Astrocyte (in vitro differentiated cells and primary cell): ENCODE data around the gene CXCR4. TPM values are rescaled to one million over a fixed set of nuclear protein-coding genes. Genes with fewer than 3 reads are reported as not detected.

Experiments
- DNase-seq: peaks from one replicate; pipeline ENCODE4 v3.0.0-alpha.2; 2010; ENCODE audit warnings: low read depth
- FAIRE-seq: peaks from 2 replicates; lab custom pipeline; 2011; peaks lifted over from hg19 to GRCh38; lab: Jason Lieb, UNC
- H2AFZ ChIP-seq: 2 replicates; pipeline ENCODE4 v1.6.0; 2012; ENCODE audit warnings: low read depth, low read length, inconsistent platforms
- H3K27ac ChIP-seq: 2 replicates; pipeline ENCODE4 v1.5.1; 2011; ENCODE audit warnings: low read depth, low read length, inconsistent platforms
- H3K27me3 ChIP-seq: 2 replicates; pipeline ENCODE4 v1.6.0; 2011; ENCODE audit warnings: low read length, inconsistent platforms; ENCODE audit not compliant: insufficient read depth
- H3K36me3 ChIP-seq: 2 replicates; pipeline ENCODE4 v1.5.1; 2011; ENCODE audit warnings: low read length, inconsistent platforms; ENCODE audit not compliant: insufficient read depth
- H3K4me1 ChIP-seq: 2 replicates; pipeline ENCODE4 v1.5.1; 2011; ENCODE audit warnings: low read length, inconsistent platforms; ENCODE audit not compliant: insufficient read depth
- H3K4me2 ChIP-seq: 2 replicates; pipeline ENCODE4 v1.6.0; 2012; ENCODE audit warnings: low read length, inconsistent platforms
- H3K4me3 ChIP-seq: 2 replicates; pipeline ENCODE4 v1.5.1; 2011; ENCODE audit warnings: low read depth, mild to moderate bottlenecking, low read length, inconsistent platforms; ENCODE audit not compliant: insufficient read depth
- H3K79me2 ChIP-seq: 2 replicates; pipeline ENCODE4 v1.6.0; 2012; ENCODE audit warnings: mild to moderate bottlenecking, low read length, inconsistent platforms; ENCODE audit not compliant: insufficient read depth
- H3K9ac ChIP-seq: 2 replicates; pipeline ENCODE4 v1.6.0; 2012; ENCODE audit warnings: mild to moderate bottlenecking, low read length, inconsistent platforms
- H3K9me3 ChIP-seq: 2 replicates; pipeline ENCODE4 v1.5.1; 2012; ENCODE audit warnings: low read depth, mild to moderate bottlenecking, low read length, inconsistent platforms; ENCODE audit not compliant: insufficient read depth
- H4K20me1 ChIP-seq: 2 replicates; pipeline ENCODE4 v1.6.0; 2012; ENCODE audit warnings: low read length, inconsistent platforms; ENCODE audit not compliant: insufficient read depth
- H3K27ac Mint-ChIP-seq: one replicate; pipeline ENCODE4 v1.8.0; 2021; ENCODE audit warnings: mild to moderate bottlenecking, mixed read lengths; ENCODE audit not compliant: unreplicated experiment
- H3K27me3 Mint-ChIP-seq: one replicate; pipeline ENCODE4 v1.8.0; 2021; ENCODE audit warnings: low read depth, mixed read lengths; ENCODE audit not compliant: unreplicated experiment
- H3K36me3 Mint-ChIP-seq: one replicate; pipeline ENCODE4 v1.8.0; 2021; ENCODE audit warnings: low read depth, mixed read lengths; ENCODE audit not compliant: unreplicated experiment
- H3K4me1 Mint-ChIP-seq: one replicate; pipeline ENCODE4 v1.8.0; 2021; ENCODE audit warnings: low read depth, mixed read lengths; ENCODE audit not compliant: unreplicated experiment
- H3K4me3 Mint-ChIP-seq: one replicate; pipeline ENCODE4 v1.8.0; 2021; ENCODE audit warnings: mild to moderate bottlenecking, moderate library complexity, mixed read lengths; ENCODE audit not compliant: unreplicated experiment
- H3K9me3 Mint-ChIP-seq: one replicate; pipeline ENCODE4 v1.8.0; 2021; ENCODE audit warnings: mild to moderate bottlenecking, mixed read lengths; ENCODE audit not compliant: unreplicated experiment
- EZH2 ChIP-seq: IDR thresholded peaks from 2 replicates; pipeline ENCODE4 v1.6.1; 2012; ENCODE audit warnings: mild to moderate bottlenecking, low read length, inconsistent platforms; ENCODE audit not compliant: insufficient read depth
- total RNA-seq: library from RNA; stranded (reverse); gene quantifications from 2 replicates; pipeline ENCODE4 v1.2.1, GENCODE V29; 2021
- TF ChIP-seq, protein P1 (sequence below): IDR thresholded peaks from 2 replicates; pipeline ENCODE4 v1.5.1; 2011; ENCODE audit warnings: low read depth, mild to moderate bottlenecking, inconsistent platforms, low read length, moderate library complexity; ENCODE audit not compliant: insufficient read depth

Gene CXCR4
- total RNA-seq, 1 donor from 2014 or later: 4.1 TPM

DNA sequence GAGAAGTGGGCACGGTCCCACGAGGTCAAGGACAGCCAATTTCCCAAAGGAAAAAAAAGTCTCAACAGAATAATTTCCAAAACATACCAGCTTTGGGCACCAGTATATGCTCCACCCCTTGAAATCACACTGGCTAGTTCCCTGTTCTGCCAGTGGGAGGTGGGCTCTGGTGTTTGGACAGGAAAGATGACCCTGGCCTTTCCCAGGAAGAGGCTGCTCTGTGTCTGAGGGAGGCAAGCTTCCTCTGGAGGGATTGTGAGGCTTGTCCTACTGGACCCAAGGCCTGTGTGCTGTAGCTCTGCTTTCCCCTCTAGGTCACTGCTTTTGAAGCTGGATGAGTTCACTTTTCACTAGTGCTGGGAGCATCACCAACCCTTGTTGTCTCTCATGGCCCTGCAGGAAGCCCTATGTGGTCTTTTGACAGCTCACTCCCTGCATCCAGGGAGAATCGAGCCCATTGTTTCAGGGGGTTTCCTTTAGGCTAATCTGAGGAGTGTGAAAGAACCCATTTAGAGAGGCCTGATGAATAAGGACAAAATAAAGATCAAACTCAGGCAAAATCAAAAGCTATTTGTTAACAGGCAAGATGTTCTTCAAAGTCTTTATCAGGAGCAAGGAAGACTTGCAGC lies 36.3 kb downstream of the CXCR4 start:
- H3K9ac ChIP-seq: no peak overlapping the region
- H3K36me3 ChIP-seq: no peaks in the 10 kb centered on the region
- no peaks in the 10 kb centered on the region for H4K20me1 ChIP-seq
- H2AFZ ChIP-seq: no peak overlapping the region
- Mint-ChIP-seq H3K36me3 (no peaks in the 10 kb centered on the region), H3K4me3 (no peak overlapping the region), H3K9me3 (peaks cover 8% of the 10 kb centered on the region), H3K4me1 (peaks cover 2% of the 10 kb centered on the region), H3K27ac (no peak overlapping the region), H3K27me3 (peaks cover 15% of the 10 kb centered on the region)
- TF ChIP-seq, protein P1, sequence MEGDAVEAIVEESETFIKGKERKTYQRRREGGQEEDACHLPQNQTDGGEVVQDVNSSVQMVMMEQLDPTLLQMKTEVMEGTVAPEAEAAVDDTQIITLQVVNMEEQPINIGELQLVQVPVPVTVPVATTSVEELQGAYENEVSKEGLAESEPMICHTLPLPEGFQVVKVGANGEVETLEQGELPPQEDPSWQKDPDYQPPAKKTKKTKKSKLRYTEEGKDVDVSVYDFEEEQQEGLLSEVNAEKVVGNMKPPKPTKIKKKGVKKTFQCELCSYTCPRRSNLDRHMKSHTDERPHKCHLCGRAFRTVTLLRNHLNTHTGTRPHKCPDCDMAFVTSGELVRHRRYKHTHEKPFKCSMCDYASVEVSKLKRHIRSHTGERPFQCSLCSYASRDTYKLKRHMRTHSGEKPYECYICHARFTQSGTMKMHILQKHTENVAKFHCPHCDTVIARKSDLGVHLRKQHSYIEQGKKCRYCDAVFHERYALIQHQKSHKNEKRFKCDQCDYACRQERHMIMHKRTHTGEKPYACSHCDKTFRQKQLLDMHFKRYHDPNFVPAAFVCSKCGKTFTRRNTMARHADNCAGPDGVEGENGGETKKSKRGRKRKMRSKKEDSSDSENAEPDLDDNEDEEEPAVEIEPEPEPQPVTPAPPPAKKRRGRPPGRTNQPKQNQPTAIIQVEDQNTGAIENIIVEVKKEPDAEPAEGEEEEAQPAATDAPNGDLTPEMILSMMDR: no peak
- TF ChIP-seq EZH2: no peak
- no peak for FAIRE-seq
- no peak overlapping the region for H3K4me3 ChIP-seq
- H3K4me1 ChIP-seq: no peaks in the 10 kb centered on the region
- no peak overlapping the region for H3K27ac ChIP-seq
- H3K4me2 ChIP-seq: no peak overlapping the region
- no peaks in the 10 kb centered on the region for H3K79me2 ChIP-seq
- no peak for DNase-seq
- no peaks in the 10 kb centered on the region for H3K9me3 ChIP-seq
- no peaks in the 10 kb centered on the region for H3K27me3 ChIP-seq

GRCh38 chr2:136080114-136080513 lies 37.8 kb downstream of the CXCR4 start:
- H3K4me1 Mint-ChIP-seq: no peaks in the 10 kb centered on the region
- Histone ChIP-seq H2AFZ (no peak overlapping the region), H3K27me3 (no peaks in the 10 kb centered on the region), H3K36me3 (no peaks in the 10 kb centered on the region), H4K20me1 (no peaks in the 10 kb centered on the region), H3K79me2 (no peaks in the 10 kb centered on the region), H3K9me3 (no peaks in the 10 kb centered on the region), H3K4me3 (no peak overlapping the region), H3K4me1 (no peaks in the 10 kb centered on the region), H3K9ac (no peak overlapping the region), H3K4me2 (no peak overlapping the region), H3K27ac (no peak overlapping the region)
- no peaks in the 10 kb centered on the region for H3K36me3 Mint-ChIP-seq
- H3K4me3 Mint-ChIP-seq: no peak overlapping the region
- H3K27ac Mint-ChIP-seq: no peak overlapping the region
- H3K9me3 Mint-ChIP-seq: peaks cover 8% of the 10 kb centered on the region
- no peak for DNase-seq
- no peak for TF ChIP-seq EZH2
- TF ChIP-seq, protein P1: no peak
- FAIRE-seq: no peak
- H3K27me3 Mint-ChIP-seq: peaks cover 19% of the 10 kb centered on the region

GRCh38 chr2:136077107-136077506 lies 40.8 kb downstream of the CXCR4 start:
- H3K4me1 Mint-ChIP-seq: peaks cover 1% of the 10 kb centered on the region
- peaks cover 9% of the 10 kb centered on the region for H3K9me3 Mint-ChIP-seq
- H3K27ac Mint-ChIP-seq: no peak overlapping the region
- no peaks in the 10 kb centered on the region for H3K4me1 ChIP-seq
- H3K27ac ChIP-seq: no peak overlapping the region
- H3K4me3 Mint-ChIP-seq: no peak overlapping the region
- FAIRE-seq (no peak), DNase-seq (no peak)
- H3K9ac ChIP-seq: no peak overlapping the region
- H3K27me3 Mint-ChIP-seq: peaks cover 16% of the 10 kb centered on the region
- no peaks in the 10 kb centered on the region for H3K27me3 ChIP-seq
- H3K79me2 ChIP-seq: no peaks in the 10 kb centered on the region
- no peak overlapping the region for H3K4me2 ChIP-seq
- H2AFZ ChIP-seq: no peak overlapping the region
- H3K9me3 ChIP-seq: no peaks in the 10 kb centered on the region
- no peaks in the 10 kb centered on the region for H3K36me3 ChIP-seq
- TF ChIP-seq, protein P1: no peak
- no peak for TF ChIP-seq EZH2
- H3K36me3 Mint-ChIP-seq: no peaks in the 10 kb centered on the region
- H4K20me1 ChIP-seq: no peaks in the 10 kb centered on the region
- no peak overlapping the region for H3K4me3 ChIP-seq
